ENCODE data around the gene JAK1. TPM values are rescaled to one million over a fixed set of nuclear protein-coding genes. Genes with fewer than 3 reads are reported as not detected.

Gene JAK1
- total RNA-seq, 2 donors from 2014 or later, result 22.9 to 23.2 TPM

- H3K4me3 Mint-ChIP-seq, result no peak overlapping the region
- peaks cover 13% of the 10 kb centered on the region for H3K27me3 Mint-ChIP-seq (ENCODE audit: insufficient read depth)
- no peaks in the 10 kb centered on the region for H3K36me3 Mint-ChIP-seq (ENCODE audit: low read depth)
- Histone ChIP-seq H3K36me3 (ENCODE audit: control insufficient read depth, insufficient read depth, low read length) (no peaks in the 10 kb centered on the region), H3K27me3 (ENCODE audit: control insufficient read depth, insufficient read depth, low read length, poor library complexity, severe bottlenecking) (no peaks in the 10 kb centered on the region), H3K9ac (ENCODE audit: extremely low read depth, low read length, poor library complexity, severe bottlenecking) (no peak overlapping the region), H3K9me3 (ENCODE audit: control insufficient read depth, low read length) (no peaks in the 10 kb centered on the region), H3K27ac (ENCODE audit: low read depth, low read length) (no peak overlapping the region), H3K4me3 (ENCODE audit: low read length) (no peak overlapping the region), H3K4me1 (ENCODE audit: control insufficient read depth, insufficient read depth, low read length) (no peaks in the 10 kb centered on the region)
- no peak overlapping the region for H3K27ac Mint-ChIP-seq
- no peak for DNase-seq
- H3K4me1 Mint-ChIP-seq, result peaks cover 3% of the 10 kb centered on the region
- WGBS, 2 experiments (ENCODE audit: insufficient coverage in 1 of 2, insufficient read length in 1 of 2), result 100% methylated on average over 2 to 3 of the region's 3 CpGs
- TF ChIP-seq, protein P1, sequence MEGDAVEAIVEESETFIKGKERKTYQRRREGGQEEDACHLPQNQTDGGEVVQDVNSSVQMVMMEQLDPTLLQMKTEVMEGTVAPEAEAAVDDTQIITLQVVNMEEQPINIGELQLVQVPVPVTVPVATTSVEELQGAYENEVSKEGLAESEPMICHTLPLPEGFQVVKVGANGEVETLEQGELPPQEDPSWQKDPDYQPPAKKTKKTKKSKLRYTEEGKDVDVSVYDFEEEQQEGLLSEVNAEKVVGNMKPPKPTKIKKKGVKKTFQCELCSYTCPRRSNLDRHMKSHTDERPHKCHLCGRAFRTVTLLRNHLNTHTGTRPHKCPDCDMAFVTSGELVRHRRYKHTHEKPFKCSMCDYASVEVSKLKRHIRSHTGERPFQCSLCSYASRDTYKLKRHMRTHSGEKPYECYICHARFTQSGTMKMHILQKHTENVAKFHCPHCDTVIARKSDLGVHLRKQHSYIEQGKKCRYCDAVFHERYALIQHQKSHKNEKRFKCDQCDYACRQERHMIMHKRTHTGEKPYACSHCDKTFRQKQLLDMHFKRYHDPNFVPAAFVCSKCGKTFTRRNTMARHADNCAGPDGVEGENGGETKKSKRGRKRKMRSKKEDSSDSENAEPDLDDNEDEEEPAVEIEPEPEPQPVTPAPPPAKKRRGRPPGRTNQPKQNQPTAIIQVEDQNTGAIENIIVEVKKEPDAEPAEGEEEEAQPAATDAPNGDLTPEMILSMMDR (conservative IDR thresholded peaks at IDR 0.05), result no peak
- H3K9me3 Mint-ChIP-seq, result no peaks in the 10 kb centered on the region
Observed at GRCh38 chr1:64976361-64976760, 10.0 kb upstream of the JAK1 start.

GRCh38 chr1:64975740-64976139 is 9.4 kb upstream of the JAK1 start:
- Mint-ChIP-seq H3K36me3 (ENCODE audit: low read depth) (no peaks in the 10 kb centered on the region), H3K9me3 (no peaks in the 10 kb centered on the region), H3K27me3 (ENCODE audit: insufficient read depth) (peaks cover 9% of the 10 kb centered on the region), H3K4me3 (no peak overlapping the region), H3K27ac (no peak overlapping the region), H3K4me1 (no peaks in the 10 kb centered on the region)
- no peak for DNase-seq
- no peaks in the 10 kb centered on the region for H3K9me3 ChIP-seq (ENCODE audit: control insufficient read depth, low read length)
- WGBS, 2 experiments (ENCODE audit: insufficient coverage in 1 of 2, insufficient read length in 1 of 2), result 87 to 100% methylated on average over 2 to 5 of the region's 5 CpGs
- no peaks in the 10 kb centered on the region for H3K36me3 ChIP-seq (ENCODE audit: control insufficient read depth, insufficient read depth, low read length)
- no peak overlapping the region for H3K9ac ChIP-seq (ENCODE audit: extremely low read depth, low read length, poor library complexity, severe bottlenecking)
- H3K27ac ChIP-seq (ENCODE audit: low read depth, low read length), result no peak overlapping the region
- TF ChIP-seq, protein P1 (conservative IDR thresholded peaks at IDR 0.05), result no peak
- H3K27me3 ChIP-seq (ENCODE audit: control insufficient read depth, insufficient read depth, low read length, poor library complexity, severe bottlenecking), result no peaks in the 10 kb centered on the region
- H3K4me3 ChIP-seq (ENCODE audit: low read length), result no peak overlapping the region
- no peaks in the 10 kb centered on the region for H3K4me1 ChIP-seq (ENCODE audit: control insufficient read depth, insufficient read depth, low read length)

DNA sequence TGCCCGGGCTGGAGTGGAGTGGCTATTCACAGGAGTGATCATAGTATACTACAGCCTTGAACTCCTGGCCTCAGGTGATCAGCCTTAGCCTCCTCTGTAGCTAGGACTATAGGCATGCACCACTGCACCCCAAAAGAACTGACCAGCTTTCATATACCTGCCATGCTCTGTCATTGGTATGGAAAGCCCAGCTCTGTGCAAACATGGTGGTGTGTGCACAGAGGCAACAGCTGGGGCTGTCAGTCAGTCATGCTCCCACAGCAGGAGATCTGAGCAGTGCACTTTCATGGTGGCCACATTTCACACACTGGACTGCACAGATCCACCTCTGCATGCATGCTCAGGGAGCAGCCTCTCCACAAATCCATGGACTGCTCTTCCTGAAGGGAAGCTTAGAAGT is 8.8 kb upstream of the JAK1 start:
- Histone ChIP-seq H3K4me1 (ENCODE audit: control insufficient read depth, insufficient read depth, low read length) (no peaks in the 10 kb centered on the region), H3K4me3 (ENCODE audit: low read length) (no peak overlapping the region), H3K27me3 (ENCODE audit: control insufficient read depth, insufficient read depth, low read length, poor library complexity, severe bottlenecking) (no peaks in the 10 kb centered on the region), H3K9ac (ENCODE audit: extremely low read depth, low read length, poor library complexity, severe bottlenecking) (no peak overlapping the region), H3K9me3 (ENCODE audit: control insufficient read depth, low read length) (no peaks in the 10 kb centered on the region), H3K36me3 (ENCODE audit: control insufficient read depth, insufficient read depth, low read length) (no peaks in the 10 kb centered on the region), H3K27ac (ENCODE audit: low read depth, low read length) (no peak overlapping the region)
- H3K27ac Mint-ChIP-seq, result no peak overlapping the region
- no peak overlapping the region for H3K4me3 Mint-ChIP-seq
- peaks cover 7% of the 10 kb centered on the region for H3K27me3 Mint-ChIP-seq (ENCODE audit: insufficient read depth)
- 100% methylated on average over 1 of the region's 1 CpG; no CpG with 5 or more reads in 1 of the 2 experiments for WGBS, 2 experiments (ENCODE audit: insufficient coverage in 1 of 2, insufficient read length in 1 of 2)
- no peak for DNase-seq
- TF ChIP-seq, protein P1 (conservative IDR thresholded peaks at IDR 0.05), result no peak
- H3K9me3 Mint-ChIP-seq, result no peaks in the 10 kb centered on the region
- no peaks in the 10 kb centered on the region for H3K4me1 Mint-ChIP-seq
- no peaks in the 10 kb centered on the region for H3K36me3 Mint-ChIP-seq (ENCODE audit: low read depth)
